Sigmoid colon (tissue), 4 donors: Measurements from ENCODE around the gene THRA.

Source experiments
- CTCF ChIP-seq, 4 experiments: fragments of 450-650 bp in 3 of 4; fragments of 200-600 bp in 1 of 4; IDR thresholded peaks; one replicate each; pipeline ENCODE4 v1.5.1; 2016 to 2019; ENCODE audit warnings: antibody characterized with exemption in 4 of 4, mild to moderate bottlenecking in 3 of 4, moderate library complexity in 2 of 4
- EP300 ChIP-seq, 4 donors: sonication (generic); formaldehyde crosslinking; IDR thresholded peaks; one replicate each; pipeline ENCODE4 v1.6.1; 2017; ENCODE audit warnings: antibody characterized with exemption in 4 of 4
- POLR2A ChIP-seq, 2 donors: fragments of 450-650 bp; IDR thresholded peaks; one replicate each; pipeline ENCODE4 v1.6.1; 2016; ENCODE audit warnings: antibody characterized with exemption in 2 of 2, mild to moderate bottlenecking in 2 of 2, moderate library complexity in 2 of 2

GRCh38 chr17:40023590-40024292 is 39.0 kb upstream of the THRA start:
- TF ChIP-seq POLR2A (IDR thresholded peaks at IDR 0.05) (no peak), CTCF (IDR thresholded peaks at IDR 0.05) (no peak), EP300 (IDR thresholded peaks at IDR 0.05) (peak in 1 of 4 donors; percentile 5)
